ENCODE measurements around the gene MPP3. TPM values are rescaled to one million over a fixed set of nuclear protein-coding genes. Genes with fewer than 3 reads are reported as not detected.

MPP3 gene
- total RNA-seq, 1 experiment from 2014 or later, result 6.9 TPM

DNA sequence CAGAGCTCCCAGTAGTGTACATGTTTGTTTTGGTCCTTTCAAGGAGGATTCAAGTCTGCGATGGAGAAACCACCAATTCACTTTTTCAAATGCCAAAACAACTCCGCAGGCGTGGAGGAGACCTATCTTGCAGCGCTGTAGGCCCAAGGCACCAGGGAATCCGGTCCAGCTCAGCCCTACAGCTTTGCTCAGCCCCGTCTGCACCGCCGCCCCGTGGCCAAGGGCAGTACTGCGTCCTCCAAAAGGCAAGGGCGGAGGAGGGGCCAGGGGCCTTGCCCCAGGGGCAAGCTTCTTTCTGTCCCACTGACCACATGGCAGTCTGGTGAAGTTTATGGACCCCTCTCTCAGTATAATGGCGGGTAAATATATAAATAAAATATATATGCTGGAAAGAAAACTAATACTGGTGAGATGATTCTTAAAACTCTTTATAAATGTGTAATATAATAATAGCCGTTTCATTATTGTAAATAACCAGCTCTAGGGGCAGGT, 13.3 kb upstream of the MPP3 start:
- Histone ChIP-seq H2BK120ac (ENCODE audit: low read depth, low read length, poor library complexity, severe bottlenecking) (no peak overlapping the region), H2BK20ac (ENCODE audit: low read depth, low read length, poor library complexity, severe bottlenecking) (no peak overlapping the region), H4K5ac (ENCODE audit: insufficient read length, low read depth, low read length) (no peak overlapping the region), H3K23ac (ENCODE audit: insufficient read length, low read depth, low read length) (no peak overlapping the region), H3K4ac (ENCODE audit: low read depth, low read length) (no peak overlapping the region), H4K91ac (ENCODE audit: insufficient read length, low read depth, low read length) (no peak overlapping the region), H3K14ac (ENCODE audit: insufficient read depth, low read length) (no peak overlapping the region), H3K4me1 (ENCODE audit: insufficient read depth, low read length) (peaks cover 4% of the 10 kb centered on the region), H2BK5ac (ENCODE audit: insufficient read length, low read length) (no peak overlapping the region), H3T11ph (ENCODE audit: low read length) (no peak overlapping the region), H3K9ac (ENCODE audit: extremely low read depth, insufficient read length, low read length) (no peak overlapping the region), H3K9me3 (ENCODE audit: control insufficient read depth, low read depth, low read length) (no peaks in the 10 kb centered on the region), H4K20me1 (ENCODE audit: control insufficient read depth, insufficient read depth, insufficient read length) (no peaks in the 10 kb centered on the region), H2BK12ac (ENCODE audit: insufficient read length, low read depth, low read length) (no peak overlapping the region), H3K79me2 (ENCODE audit: insufficient read depth, low read length) (no peaks in the 10 kb centered on the region), H3K23me2 (ENCODE audit: insufficient read length, low read depth, low read length, poor library complexity, severe bottlenecking) (no peaks in the 10 kb centered on the region), H3K27me3 (ENCODE audit: insufficient read depth, low read length) (no peaks in the 10 kb centered on the region; the same call in 1 of the 2 replicates), H3K56ac (ENCODE audit: insufficient read length, low read depth, low read length) (no peak overlapping the region), H3K18ac (ENCODE audit: insufficient read length, low read depth, low read length) (no peak overlapping the region), H2AK5ac (ENCODE audit: insufficient read length, low read length) (no peak overlapping the region), H3K4me2 (ENCODE audit: insufficient read depth, insufficient read length, low read length) (no peak overlapping the region), H3K27ac (ENCODE audit: insufficient read length, low read depth, low read length) (no peak overlapping the region), H2BK15ac (ENCODE audit: low read depth, low read length) (no peak overlapping the region), H3K79me1 (ENCODE audit: insufficient read depth, low read depth, low read length, poor library complexity, severe bottlenecking) (no peaks in the 10 kb centered on the region), H4K8ac (replicated peaks; ENCODE audit: insufficient read length, low read depth, low read length) (no peak overlapping the region), H2AFZ (ENCODE audit: low read length) (no peak overlapping the region)
- TF ChIP-seq, protein P1, sequence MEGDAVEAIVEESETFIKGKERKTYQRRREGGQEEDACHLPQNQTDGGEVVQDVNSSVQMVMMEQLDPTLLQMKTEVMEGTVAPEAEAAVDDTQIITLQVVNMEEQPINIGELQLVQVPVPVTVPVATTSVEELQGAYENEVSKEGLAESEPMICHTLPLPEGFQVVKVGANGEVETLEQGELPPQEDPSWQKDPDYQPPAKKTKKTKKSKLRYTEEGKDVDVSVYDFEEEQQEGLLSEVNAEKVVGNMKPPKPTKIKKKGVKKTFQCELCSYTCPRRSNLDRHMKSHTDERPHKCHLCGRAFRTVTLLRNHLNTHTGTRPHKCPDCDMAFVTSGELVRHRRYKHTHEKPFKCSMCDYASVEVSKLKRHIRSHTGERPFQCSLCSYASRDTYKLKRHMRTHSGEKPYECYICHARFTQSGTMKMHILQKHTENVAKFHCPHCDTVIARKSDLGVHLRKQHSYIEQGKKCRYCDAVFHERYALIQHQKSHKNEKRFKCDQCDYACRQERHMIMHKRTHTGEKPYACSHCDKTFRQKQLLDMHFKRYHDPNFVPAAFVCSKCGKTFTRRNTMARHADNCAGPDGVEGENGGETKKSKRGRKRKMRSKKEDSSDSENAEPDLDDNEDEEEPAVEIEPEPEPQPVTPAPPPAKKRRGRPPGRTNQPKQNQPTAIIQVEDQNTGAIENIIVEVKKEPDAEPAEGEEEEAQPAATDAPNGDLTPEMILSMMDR (conservative IDR thresholded peaks at IDR 0.05), result peak; percentile 97
- Mint-ChIP-seq H3K27ac (no peak overlapping the region), H3K4me3 (no peak overlapping the region), H3K4me1 (peaks cover 13 to 19% of the 10 kb centered on the region in 2 experiments), H3K36me3 (ENCODE audit: insufficient read depth in 1 of 3, low read depth in 3 of 3) (no peaks in the 10 kb centered on the region), H3K27me3 (ENCODE audit: low read depth) (peaks cover 8% of the 10 kb centered on the region), H3K9me3 (no peaks in the 10 kb centered on the region; a peak in 1 of 5 replicates)
- peak; percentile 95 for DNase-seq
- WGBS (ENCODE audit: extremely low coverage, insufficient read length, low lambda C conversion rate), result no CpG with 5 or more reads among the region's 13 CpGs

Data from H9 (cell line).